Measurements from ENCODE around the gene ELOB. TPM values are rescaled to one million over a fixed set of nuclear protein-coding genes. Genes with fewer than 3 reads are reported as not detected.

The ELOB gene
- total and polyA plus RNA-seq, 2 donors, result 287 to 349 TPM

DNA sequence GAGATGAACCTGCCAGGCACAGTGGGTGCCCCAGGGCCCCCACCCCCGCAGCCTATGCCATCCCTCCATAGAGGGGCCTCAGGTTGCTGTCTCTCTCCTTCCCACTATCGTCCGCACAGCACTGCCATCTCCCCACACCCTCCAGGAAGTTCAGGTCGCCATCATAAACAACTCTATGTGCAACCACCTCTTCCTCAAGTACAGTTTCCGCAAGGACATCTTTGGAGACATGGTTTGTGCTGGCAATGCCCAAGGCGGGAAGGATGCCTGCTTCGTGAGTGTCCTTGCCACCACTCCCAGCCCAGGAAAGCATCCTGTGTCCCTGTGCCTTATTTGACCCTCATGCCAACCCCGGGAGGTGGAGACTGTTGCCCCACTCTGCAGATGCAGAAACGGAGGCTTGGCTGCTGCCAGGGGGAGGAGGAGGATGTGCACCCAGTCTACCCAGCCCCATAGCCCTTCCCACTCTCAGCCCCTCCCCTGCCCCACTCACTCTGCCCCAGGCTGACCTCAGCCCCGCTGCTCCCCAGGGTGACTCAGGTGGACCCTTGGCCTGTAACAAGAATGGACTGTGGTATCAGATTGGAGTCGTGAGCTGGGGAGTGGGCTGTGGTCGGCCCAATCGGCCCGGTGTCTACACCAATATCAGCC lies 43.9 kb upstream of the ELOB start:
- 93% methylated on average over 14 of the region's 14 CpGs for WGBS
- no peaks in the 10 kb centered on the region for H3K9me3 ChIP-seq (ENCODE audit: control insufficient read depth in 2 of 2, insufficient read depth in 1 of 2, low read length in 1 of 2)
- H3K27ac ChIP-seq (ENCODE audit: low read depth in 1 of 2, low read length in 1 of 2), result no peak overlapping the region
- no peak for DNase-seq (ENCODE audit: low read depth in 6 of 9, low spot score in 9 of 9)
- no peak overlapping the region for H3K4me3 ChIP-seq (ENCODE audit: low read length in 2 of 2)
- no peaks in the 10 kb centered on the region for H3K36me3 ChIP-seq (ENCODE audit: control insufficient read depth in 2 of 2, insufficient read depth in 2 of 2, low read length in 1 of 2)
- peaks cover 3 to 15% of the 10 kb centered on the region in 2 donors for H3K27me3 ChIP-seq (ENCODE audit: control insufficient read depth in 2 of 2, insufficient read depth in 1 of 2, low read length in 1 of 2)
- H3K4me1 ChIP-seq (ENCODE audit: control insufficient read depth in 2 of 2, insufficient read depth in 2 of 2, low read length in 2 of 2), result no peaks in the 10 kb centered on the region

DNA sequence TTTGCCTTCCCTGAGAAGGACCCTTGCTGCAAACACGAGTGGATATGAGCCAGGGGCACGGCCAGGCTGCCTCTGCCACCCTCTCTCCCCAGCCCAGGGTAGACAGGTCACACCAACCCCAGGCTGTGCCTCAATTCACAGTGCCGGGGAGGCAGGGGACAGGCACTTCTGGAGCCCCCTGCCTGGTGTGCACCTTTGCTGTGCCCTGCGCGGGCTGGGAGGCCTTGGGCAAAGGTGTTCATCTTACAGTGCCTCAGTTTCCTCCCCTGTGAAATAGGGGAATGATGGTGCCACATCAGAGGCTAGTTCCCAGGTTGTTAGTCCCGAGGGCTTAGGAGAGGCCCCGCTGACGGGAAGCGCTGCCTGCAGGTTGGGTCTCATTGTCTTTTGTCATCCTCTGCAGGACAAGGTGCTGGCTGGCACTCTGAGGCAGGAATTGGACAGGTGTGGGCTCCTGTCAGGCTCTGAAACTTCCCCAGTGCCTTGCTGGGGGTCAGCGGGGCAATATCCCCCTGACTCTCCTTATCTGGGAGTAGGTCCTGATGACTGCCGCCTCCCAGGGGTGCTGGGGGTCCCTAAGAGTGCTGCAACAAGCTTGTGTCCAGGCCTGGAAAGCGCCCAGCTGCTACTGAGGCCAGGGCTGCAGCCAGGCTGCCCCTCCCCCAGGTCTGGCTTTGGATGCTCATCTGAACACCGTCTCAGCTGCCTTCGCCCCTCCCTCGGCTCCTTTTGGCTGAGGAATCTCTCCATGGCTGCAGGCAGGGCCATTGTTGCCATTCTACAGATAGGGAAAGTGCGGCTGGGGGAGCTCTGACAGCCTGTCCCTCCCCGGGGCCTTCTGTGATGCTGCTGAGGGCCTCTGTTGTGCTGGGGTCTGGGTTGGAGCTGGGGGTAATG lies 43.1 kb upstream of the ELOB start:
- Histone ChIP-seq H3K36me3 (ENCODE audit: control insufficient read depth in 2 of 2, insufficient read depth in 2 of 2, low read length in 1 of 2) (no peaks in the 10 kb centered on the region), H3K27me3 (ENCODE audit: control insufficient read depth in 2 of 2, insufficient read depth in 1 of 2, low read length in 1 of 2) (peaks cover 3 to 13% of the 10 kb centered on the region in 2 donors), H3K4me3 (ENCODE audit: low read length in 2 of 2) (no peak overlapping the region), H3K27ac (ENCODE audit: low read depth in 1 of 2, low read length in 1 of 2) (no peak overlapping the region), H3K4me1 (ENCODE audit: control insufficient read depth in 2 of 2, insufficient read depth in 2 of 2, low read length in 2 of 2) (no peaks in the 10 kb centered on the region), H3K9me3 (ENCODE audit: control insufficient read depth in 2 of 2, insufficient read depth in 1 of 2, low read length in 1 of 2) (no peaks in the 10 kb centered on the region)
- 87% methylated on average over 17 of the region's 17 CpGs for WGBS
- DNase-seq (ENCODE audit: low read depth in 6 of 9, low spot score in 9 of 9), result no peak

DNA sequence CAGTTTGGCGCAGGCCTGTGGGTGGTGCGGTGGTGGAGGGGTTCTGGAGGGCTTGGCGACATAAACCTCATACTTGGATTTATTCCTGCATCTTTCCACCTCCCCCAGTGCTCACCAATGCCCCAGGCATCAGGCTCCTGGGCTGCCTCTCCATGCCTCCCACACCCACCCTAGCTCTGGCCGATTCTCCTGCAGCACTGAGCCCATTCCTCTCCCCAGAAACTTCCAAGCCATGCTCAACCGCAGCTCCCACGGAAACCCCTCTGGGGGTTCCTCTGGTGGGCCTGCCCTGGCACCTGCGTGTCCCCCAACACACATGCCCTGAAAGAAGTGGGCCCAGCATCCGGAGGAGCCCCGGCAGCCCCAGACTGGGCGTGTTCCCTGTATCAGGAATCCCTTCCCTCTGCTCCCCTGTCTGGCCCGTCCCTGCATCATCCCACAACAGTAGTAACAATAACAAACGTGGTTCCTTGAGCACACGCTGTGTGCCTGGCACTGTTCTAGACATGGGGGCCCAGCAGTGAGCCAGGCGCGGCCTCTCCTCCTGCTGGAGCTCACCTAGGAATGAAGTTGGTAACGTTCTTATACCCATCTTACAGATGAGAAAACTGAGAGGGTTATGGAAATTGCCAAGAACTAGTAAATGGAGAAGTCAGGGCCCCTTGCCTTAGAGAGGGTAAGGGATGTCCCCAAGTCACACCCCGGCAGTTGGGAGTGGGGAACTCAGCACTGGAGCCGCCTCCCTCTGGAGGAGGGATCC lies 42.3 kb upstream of the ELOB start:
- DNase-seq (ENCODE audit: low read depth in 6 of 9, low spot score in 9 of 9), result no peak
- Histone ChIP-seq H3K4me1 (ENCODE audit: control insufficient read depth in 2 of 2, insufficient read depth in 2 of 2, low read length in 2 of 2) (no peaks in the 10 kb centered on the region), H3K27me3 (ENCODE audit: control insufficient read depth in 2 of 2, insufficient read depth in 1 of 2, low read length in 1 of 2) (peaks cover 3 to 12% of the 10 kb centered on the region in 2 donors), H3K4me3 (ENCODE audit: low read length in 2 of 2) (no peak overlapping the region), H3K27ac (ENCODE audit: low read depth in 1 of 2, low read length in 1 of 2) (no peak overlapping the region), H3K9me3 (ENCODE audit: control insufficient read depth in 2 of 2, insufficient read depth in 1 of 2, low read length in 1 of 2) (no peaks in the 10 kb centered on the region), H3K36me3 (ENCODE audit: control insufficient read depth in 2 of 2, insufficient read depth in 2 of 2, low read length in 1 of 2) (no peaks in the 10 kb centered on the region)
- 94% methylated on average over 18 of the region's 18 CpGs for WGBS

DNA sequence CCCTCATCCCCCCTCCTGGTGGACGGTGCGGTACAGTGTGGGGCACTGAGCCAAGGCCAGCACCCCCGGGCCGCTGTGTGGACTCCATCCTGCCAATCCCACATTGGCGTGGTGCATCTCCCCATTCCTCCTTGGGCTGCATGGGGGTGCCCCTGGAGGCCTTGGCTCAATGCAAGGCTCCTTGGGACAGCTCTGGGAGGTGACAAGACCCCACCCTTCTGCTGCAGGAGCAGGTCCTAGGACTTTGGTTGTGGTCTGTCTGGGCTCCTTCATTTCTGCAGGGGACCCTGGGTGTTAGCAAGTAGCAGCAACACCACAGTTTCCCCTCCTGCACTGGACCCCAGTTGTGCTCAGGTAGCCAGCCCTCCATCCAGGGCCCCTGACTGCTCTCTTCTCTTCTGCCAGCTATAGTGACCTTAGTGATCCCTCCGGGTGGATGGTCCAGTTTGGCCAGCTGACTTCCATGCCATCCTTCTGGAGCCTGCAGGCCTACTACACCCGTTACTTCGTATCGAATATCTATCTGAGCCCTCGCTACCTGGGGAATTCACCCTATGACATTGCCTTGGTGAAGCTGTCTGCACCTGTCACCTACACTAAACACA lies 41.3 kb upstream of the ELOB start:
- H3K27me3 ChIP-seq (ENCODE audit: control insufficient read depth in 2 of 2, insufficient read depth in 1 of 2, low read length in 1 of 2), result peaks cover 3 to 12% of the 10 kb centered on the region in 2 donors
- WGBS, result 95% methylated on average over 10 of the region's 10 CpGs
- no peak overlapping the region for H3K4me3 ChIP-seq (ENCODE audit: low read length in 2 of 2)
- H3K36me3 ChIP-seq (ENCODE audit: control insufficient read depth in 2 of 2, insufficient read depth in 2 of 2, low read length in 1 of 2), result no peaks in the 10 kb centered on the region
- no peak for DNase-seq (ENCODE audit: low read depth in 6 of 9, low spot score in 9 of 9)
- no peaks in the 10 kb centered on the region for H3K9me3 ChIP-seq (ENCODE audit: control insufficient read depth in 2 of 2, insufficient read depth in 1 of 2, low read length in 1 of 2)
- H3K27ac ChIP-seq (ENCODE audit: low read depth in 1 of 2, low read length in 1 of 2), result no peak overlapping the region
- no peaks in the 10 kb centered on the region for H3K4me1 ChIP-seq (ENCODE audit: control insufficient read depth in 2 of 2, insufficient read depth in 2 of 2, low read length in 2 of 2)

DNA sequence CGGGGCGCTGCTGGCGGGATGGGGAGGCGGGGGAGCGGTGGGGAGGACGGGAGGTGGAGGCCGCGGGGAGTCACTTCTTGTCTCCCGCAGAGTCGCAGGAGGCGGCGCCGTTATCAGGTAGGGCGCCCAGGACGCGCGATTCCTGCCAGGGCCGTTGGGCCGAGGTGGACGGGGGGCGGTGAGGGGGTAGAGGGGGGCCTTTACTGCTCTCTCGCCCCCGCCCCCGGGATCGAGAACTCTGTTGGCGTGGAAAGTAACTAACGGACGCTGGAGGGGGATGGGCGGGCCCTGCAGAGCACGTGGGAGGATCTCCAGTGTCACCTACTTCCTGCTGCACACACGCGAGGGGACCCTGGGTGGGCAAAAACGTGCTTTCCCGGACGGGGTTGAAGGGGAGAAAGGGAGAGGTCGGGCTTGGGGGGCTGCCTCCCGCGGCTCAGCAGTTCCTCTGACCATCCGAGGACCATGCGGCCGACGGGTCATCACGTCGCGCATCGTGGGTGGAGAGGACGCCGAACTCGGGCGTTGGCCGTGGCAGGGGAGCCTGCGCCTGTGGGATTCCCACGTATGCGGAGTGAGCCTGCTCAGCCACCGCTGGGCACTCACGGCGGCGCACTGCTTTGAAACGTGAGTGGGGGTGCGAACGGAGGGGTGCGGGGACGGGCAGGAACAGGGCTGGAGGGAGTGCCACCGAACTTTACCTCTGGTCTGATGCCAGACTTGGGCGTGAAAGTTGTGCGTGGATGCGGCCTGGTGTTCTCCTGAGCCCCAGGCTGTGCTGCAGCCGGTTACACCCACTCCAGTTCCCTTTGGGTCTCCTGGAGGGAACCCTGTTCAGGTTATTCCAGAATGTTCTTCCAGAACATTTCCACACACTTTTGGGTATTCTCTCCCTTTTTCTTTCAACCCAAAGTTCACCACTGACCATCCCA lies 40.5 kb upstream of the ELOB start:
- Histone ChIP-seq H3K4me3 (ENCODE audit: low read length in 2 of 2) (no peak overlapping the region), H3K27me3 (ENCODE audit: control insufficient read depth in 2 of 2, insufficient read depth in 1 of 2, low read length in 1 of 2) (peaks cover 3 to 12% of the 10 kb centered on the region in 2 donors), H3K9me3 (ENCODE audit: control insufficient read depth in 2 of 2, insufficient read depth in 1 of 2, low read length in 1 of 2) (no peaks in the 10 kb centered on the region), H3K36me3 (ENCODE audit: control insufficient read depth in 2 of 2, insufficient read depth in 2 of 2, low read length in 1 of 2) (no peaks in the 10 kb centered on the region), H3K4me1 (ENCODE audit: control insufficient read depth in 2 of 2, insufficient read depth in 2 of 2, low read length in 2 of 2) (no peaks in the 10 kb centered on the region), H3K27ac (ENCODE audit: low read depth in 1 of 2, low read length in 1 of 2) (no peak overlapping the region)
- DNase-seq (ENCODE audit: low read depth in 6 of 9, low spot score in 9 of 9), result no peak
- WGBS, result 88% methylated on average over 68 of the region's 68 CpGs

DNA sequence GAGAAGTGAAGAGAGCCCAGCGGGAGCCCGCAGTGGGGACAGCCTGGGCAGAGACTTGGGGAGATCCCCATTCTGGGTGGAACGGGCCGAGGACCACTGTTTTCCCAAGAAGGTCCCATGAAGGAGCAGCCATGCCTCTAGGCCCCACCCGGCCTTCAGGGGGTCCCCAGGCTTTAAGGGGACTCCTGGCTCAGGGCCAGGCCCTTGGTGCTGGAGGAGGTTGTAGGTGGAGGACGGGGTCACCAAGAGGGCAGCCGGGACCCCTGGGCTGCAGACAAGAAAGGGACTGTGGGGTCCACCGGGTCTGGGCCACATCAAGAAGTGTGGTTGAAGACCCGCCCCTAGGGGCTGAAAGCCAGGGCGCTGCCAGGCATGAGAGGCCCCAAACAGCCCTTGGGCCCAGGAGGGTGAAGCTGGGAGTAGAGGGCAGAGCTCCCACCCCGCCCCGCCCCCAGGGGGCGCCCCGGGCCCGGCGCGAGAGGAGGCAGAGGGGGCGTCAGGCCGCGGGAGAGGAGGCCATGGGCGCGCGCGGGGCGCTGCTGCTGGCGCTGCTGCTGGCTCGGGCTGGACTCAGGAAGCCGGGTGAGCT lies 39.8 kb upstream of the ELOB start, which contains the start of gene PRSS21:
Gene PRSS21, plus strand, starts transcription at position 487 of the 589 bp plus-strand sequence. Its CDS starts 32 bp downstream, at position 519.
- Histone ChIP-seq H3K27me3 (ENCODE audit: control insufficient read depth in 2 of 2, insufficient read depth in 1 of 2, low read length in 1 of 2) (peaks cover 3 to 10% of the 10 kb centered on the region in 2 donors), H3K4me3 (ENCODE audit: low read length in 2 of 2) (no peak within 1 kb of the TSS)
- 78% methylated on average over 28 of the region's 28 CpGs for WGBS

DNA sequence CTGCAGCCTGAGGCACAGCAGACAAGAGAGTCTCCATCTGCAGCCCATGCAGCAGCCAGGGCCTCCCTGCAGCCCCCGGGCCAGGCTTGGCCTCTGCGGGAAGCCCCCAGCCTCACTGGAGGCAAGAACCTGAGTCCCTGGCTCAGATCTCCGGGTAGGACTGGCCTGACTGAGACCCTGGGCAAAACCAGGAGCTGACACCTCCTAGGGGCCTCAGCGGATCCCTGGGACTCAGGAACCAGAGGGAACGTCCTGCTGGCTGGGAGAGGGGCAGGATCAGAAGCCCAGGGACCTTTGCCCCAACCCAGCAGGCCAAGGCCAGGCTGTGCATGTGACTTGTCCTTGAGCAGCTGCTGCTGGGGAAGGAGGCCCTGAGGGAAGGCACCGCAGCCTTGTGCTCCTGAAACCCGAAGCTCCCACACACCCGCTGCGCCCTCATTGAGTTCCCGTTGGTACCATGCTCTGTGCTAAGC lies 38.3 kb upstream of the ELOB start:
- Histone ChIP-seq H3K27ac (ENCODE audit: low read depth in 1 of 2, low read length in 1 of 2) (no peak overlapping the region), H3K4me1 (ENCODE audit: control insufficient read depth in 2 of 2, insufficient read depth in 2 of 2, low read length in 2 of 2) (no peaks in the 10 kb centered on the region), H3K4me3 (ENCODE audit: low read length in 2 of 2) (no peak overlapping the region), H3K9me3 (ENCODE audit: control insufficient read depth in 2 of 2, insufficient read depth in 1 of 2, low read length in 1 of 2) (no peaks in the 10 kb centered on the region), H3K27me3 (ENCODE audit: control insufficient read depth in 2 of 2, insufficient read depth in 1 of 2, low read length in 1 of 2) (peaks cover 3 to 16% of the 10 kb centered on the region in 2 donors), H3K36me3 (ENCODE audit: control insufficient read depth in 2 of 2, insufficient read depth in 2 of 2, low read length in 1 of 2) (no peaks in the 10 kb centered on the region)
- no peak for DNase-seq (ENCODE audit: low read depth in 6 of 9, low spot score in 9 of 9)
- 94% methylated on average over 10 of the region's 10 CpGs for WGBS

More for the DNA sequence above, 39.8 kb upstream of the ELOB start, which contains the start of gene PRSS21:
- no peaks in the 10 kb centered on the region for H3K9me3 ChIP-seq (ENCODE audit: control insufficient read depth in 2 of 2, insufficient read depth in 1 of 2, low read length in 1 of 2)
- H3K27ac ChIP-seq (ENCODE audit: low read depth in 1 of 2, low read length in 1 of 2), result no peak within 1 kb of the TSS
- no peaks in the 10 kb centered on the region for H3K36me3 ChIP-seq (ENCODE audit: control insufficient read depth in 2 of 2, insufficient read depth in 2 of 2, low read length in 1 of 2)
- no peaks in the 10 kb centered on the region for H3K4me1 ChIP-seq (ENCODE audit: control insufficient read depth in 2 of 2, insufficient read depth in 2 of 2, low read length in 2 of 2)
- peak in 1 of 9 donors; percentile 15 for DNase-seq (ENCODE audit: low read depth in 6 of 9, low spot score in 9 of 9)

All from thymus (tissue), 11 donors.